Keratinocyte (primary cell): Measurements from ENCODE around the gene PDE4DIP.
"Not testable (repeated sequence)": the region's sequence is repeated elsewhere in the genome, so short reads cannot be mapped to it uniquely, and the experiment has no call there.

Source experiments
- EZH2 ChIP-seq: IDR thresholded peaks from one replicate; pipeline ENCODE4 v1.6.1; 2012; ENCODE audit warnings: inconsistent platforms, mild to moderate bottlenecking, low read length, moderate library complexity
- TF ChIP-seq, protein P1 (sequence below), 3 experiments: IDR thresholded peaks in 1 of 3; conservative IDR thresholded peaks in 1 of 3; optimal IDR thresholded peaks in 1 of 3; 2 replicates in 2 of 3; 3 replicates in 1 of 3; pipeline versions ENCODE3 to v1.5.1; 2011; ENCODE audit warnings: low read length in 3 of 3, mild to moderate bottlenecking in 3 of 3, moderate library complexity in 2 of 3, control low read depth in 1 of 3, inconsistent platforms in 1 of 3; ENCODE audit not compliant: insufficient read depth in 2 of 3; ENCODE audit errors: extremely low read depth in 1 of 3

DNA sequence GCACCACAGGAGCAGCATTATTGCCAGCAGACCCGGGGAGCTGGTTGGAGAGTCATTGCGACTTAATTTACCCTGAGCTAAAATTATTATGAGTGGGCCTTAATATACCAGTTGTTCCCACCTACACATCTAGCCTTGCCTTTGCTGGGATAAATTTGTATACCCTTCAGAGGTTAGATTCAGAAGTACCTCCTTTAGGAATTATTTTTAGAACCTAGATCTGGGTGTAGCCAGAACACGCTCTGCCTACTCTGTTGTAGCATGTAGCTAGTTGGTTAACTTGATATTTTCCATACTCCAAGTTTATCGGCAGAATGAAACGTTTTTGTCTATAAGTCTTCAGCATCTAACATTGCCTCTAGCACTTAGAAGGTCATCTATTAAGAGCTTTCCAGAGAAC lies 9.1 kb downstream of the PDE4DIP start:
- not testable (repeated sequence) for TF ChIP-seq EZH2
- TF ChIP-seq, protein P1, sequence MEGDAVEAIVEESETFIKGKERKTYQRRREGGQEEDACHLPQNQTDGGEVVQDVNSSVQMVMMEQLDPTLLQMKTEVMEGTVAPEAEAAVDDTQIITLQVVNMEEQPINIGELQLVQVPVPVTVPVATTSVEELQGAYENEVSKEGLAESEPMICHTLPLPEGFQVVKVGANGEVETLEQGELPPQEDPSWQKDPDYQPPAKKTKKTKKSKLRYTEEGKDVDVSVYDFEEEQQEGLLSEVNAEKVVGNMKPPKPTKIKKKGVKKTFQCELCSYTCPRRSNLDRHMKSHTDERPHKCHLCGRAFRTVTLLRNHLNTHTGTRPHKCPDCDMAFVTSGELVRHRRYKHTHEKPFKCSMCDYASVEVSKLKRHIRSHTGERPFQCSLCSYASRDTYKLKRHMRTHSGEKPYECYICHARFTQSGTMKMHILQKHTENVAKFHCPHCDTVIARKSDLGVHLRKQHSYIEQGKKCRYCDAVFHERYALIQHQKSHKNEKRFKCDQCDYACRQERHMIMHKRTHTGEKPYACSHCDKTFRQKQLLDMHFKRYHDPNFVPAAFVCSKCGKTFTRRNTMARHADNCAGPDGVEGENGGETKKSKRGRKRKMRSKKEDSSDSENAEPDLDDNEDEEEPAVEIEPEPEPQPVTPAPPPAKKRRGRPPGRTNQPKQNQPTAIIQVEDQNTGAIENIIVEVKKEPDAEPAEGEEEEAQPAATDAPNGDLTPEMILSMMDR (optimal IDR thresholded peaks at IDR 0.05 in 1 of 3, IDR thresholded peaks at IDR 0.05 in 1 of 3, conservative IDR thresholded peaks at IDR 0.05 in 1 of 3; ENCODE audit: extremely low read depth in 1 of 3, insufficient read depth in 2 of 3, low read length in 3 of 3), result not testable (repeated sequence)
